Adrenal gland (tissue), 12 donors: ENCODE data around the gene AMBRA1. TPM values are rescaled to one million over a fixed set of nuclear protein-coding genes. Genes with fewer than 3 reads are reported as not detected.

ENCODE experiments used
- DNase-seq, 7 donors: peaks; one replicate each; pipeline ENCODE4 v3.0.0-alpha.2; 2019 to 2020
- H3K27ac ChIP-seq, 5 donors: fragments of 200-600 bp; sonication (generic) in 4 of 5; 1 replicate in 3 of 5; 2 replicates in 2 of 5; pipeline versions ENCODE4 v1.5.1 to v1.8.0; 2016 to 2020; ENCODE audit warnings: mild to moderate bottlenecking in 1 of 5
- H3K27me3 ChIP-seq: fragments of 200-600 bp; 2 replicates; pipeline ENCODE4 v1.8.0; 2021
- H3K36me3 ChIP-seq, 2 donors: fragments of 200-600 bp; replicated peaks in 1 of 2; 1 replicate in 1 of 2; 2 replicates in 1 of 2; pipeline versions ENCODE4 v1.5.1 to v1.8.0; 2018 to 2022
- H3K4me1 ChIP-seq, 2 donors: fragments of 200-600 bp; replicated peaks in 1 of 2; 1 replicate in 1 of 2; 2 replicates in 1 of 2; pipeline versions ENCODE4 v1.5.1 to v1.8.0; 2018 to 2021
- H3K4me3 ChIP-seq, 4 donors: fragments of 200-600 bp; sonication (generic) in 3 of 4; one replicate each; pipeline ENCODE4 v1.5.1; 2016 to 2018
- H3K9me3 ChIP-seq, 3 donors: fragments of 200-600 bp; sonication (generic) in 1 of 3; replicated peaks in 1 of 3; 1 replicate in 2 of 3; 2 replicates in 1 of 3; pipeline versions ENCODE4 v1.5.1 to v1.8.0; 2016 to 2021
- POLR2A ChIP-seq, 2 donors: fragments of 450-650 bp; IDR thresholded peaks; one replicate each; pipeline ENCODE4 v1.6.1; 2017; ENCODE audit warnings: antibody characterized with exemption in 2 of 2, mild to moderate bottlenecking in 2 of 2, moderate library complexity in 1 of 2
- WGBS, 4 donors: extraction: QIAGEN DNeasy Blood & Tissue Kit in 2 of 4; methylation state at CpG; one replicate each; pipeline versions ENCODE4 v1.1.5 to v1.1.7; 2013 to 2017; 5-methylcytosine and 5-hydroxymethylcytosine counted together
- intact Hi-C, 2 donors: fragments of 100-400 bp; cut with DNase I; formaldehyde crosslinking; loops; one replicate each; pipeline versions ENCODE4 v1.14.1 to v1.15.0; 2022 to 2023
- polyA plus RNA-seq, 3 donors: library from polyadenylated mRNA; stranded (reverse); fragments of 200-250 nt in 2 of 3; fragments of 350-450 nt in 1 of 3; fragmentation: Illumina TruSeq in 1 of 3; extraction: RNeasy Lipid Tissue Mini Kit (QIAGEN cat#74804) in 1 of 3; gene quantifications; one replicate each; pipeline ENCODE4 v1.2.3, GENCODE V29; 2013 to 2014
- total RNA-seq, 9 donors: library from RNA; depleted of rRNA in 4 of 9; stranded (reverse); fragments of >200 nt in 4 of 9; fragments of 120-200 nt in 1 of 9; fragmentation: NEBNext Ultra II Directional in 1 of 9; extraction: Animal tissue kit (Norgen Biotek cat#: 25700) in 1 of 9; gene quantifications; one replicate each; pipeline versions ENCODE4 v1.1.0 to v1.2.4, GENCODE V29; 2013 to 2023
- TF ChIP-seq, protein P1 (sequence below), 6 experiments: fragments of 450-650 bp in 4 of 6; fragments of 200-600 bp in 2 of 6; sonication (generic) in 1 of 6; IDR thresholded peaks; 1 replicate in 5 of 6; 2 replicates in 1 of 6; pipeline versions ENCODE4 v1.5.1 to v1.8.0; 2016 to 2021; ENCODE audit warnings: antibody characterized with exemption in 6 of 6, mild to moderate bottlenecking in 2 of 6, moderate library complexity in 1 of 6
- donor health status: healthy with polysubstance abuse.
- donor health status: Bipolar disorder and iron deficiency.
- donor health status: DM: yes; HTN: yes; CAD: no.
- donor health status: DM: no; HTN: no; CAD: no.
- donor health status: DM: no; HTN: no; CAD: no.
- donor health status: DM: yes; HTN: yes; CAD: no.

AMBRA1 gene
- total and polyA plus RNA-seq, 12 donors = 16.2 to 73.3 (median 49.7) TPM

DNA sequence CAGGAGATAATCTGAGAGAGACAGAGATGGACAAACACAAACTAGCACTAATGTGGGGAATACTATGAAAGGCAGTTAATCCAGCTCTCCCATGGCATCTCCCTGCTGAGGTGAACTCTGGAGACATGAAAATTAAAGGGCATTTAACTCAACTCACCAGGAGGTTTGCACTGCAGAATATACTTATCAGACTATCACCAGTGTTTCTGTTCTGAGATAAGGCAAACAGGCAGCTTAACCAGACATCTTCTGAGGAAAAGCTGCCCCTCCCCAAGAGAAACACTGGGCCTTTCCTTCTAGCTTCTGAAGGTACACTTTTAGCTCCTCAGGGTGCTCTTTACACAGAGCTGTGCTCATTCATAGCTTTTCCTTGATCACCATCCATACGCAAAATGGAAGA is 85.5 kb downstream of the AMBRA1 start:
- no peaks in the 10 kb centered on the region for H3K9me3 ChIP-seq
- intact Hi-C loops = no loop called here
- H3K27ac ChIP-seq = no peak overlapping the region
- TF ChIP-seq POLR2A (IDR thresholded peaks at IDR 0.05) = no peak
- TF ChIP-seq, protein P1, sequence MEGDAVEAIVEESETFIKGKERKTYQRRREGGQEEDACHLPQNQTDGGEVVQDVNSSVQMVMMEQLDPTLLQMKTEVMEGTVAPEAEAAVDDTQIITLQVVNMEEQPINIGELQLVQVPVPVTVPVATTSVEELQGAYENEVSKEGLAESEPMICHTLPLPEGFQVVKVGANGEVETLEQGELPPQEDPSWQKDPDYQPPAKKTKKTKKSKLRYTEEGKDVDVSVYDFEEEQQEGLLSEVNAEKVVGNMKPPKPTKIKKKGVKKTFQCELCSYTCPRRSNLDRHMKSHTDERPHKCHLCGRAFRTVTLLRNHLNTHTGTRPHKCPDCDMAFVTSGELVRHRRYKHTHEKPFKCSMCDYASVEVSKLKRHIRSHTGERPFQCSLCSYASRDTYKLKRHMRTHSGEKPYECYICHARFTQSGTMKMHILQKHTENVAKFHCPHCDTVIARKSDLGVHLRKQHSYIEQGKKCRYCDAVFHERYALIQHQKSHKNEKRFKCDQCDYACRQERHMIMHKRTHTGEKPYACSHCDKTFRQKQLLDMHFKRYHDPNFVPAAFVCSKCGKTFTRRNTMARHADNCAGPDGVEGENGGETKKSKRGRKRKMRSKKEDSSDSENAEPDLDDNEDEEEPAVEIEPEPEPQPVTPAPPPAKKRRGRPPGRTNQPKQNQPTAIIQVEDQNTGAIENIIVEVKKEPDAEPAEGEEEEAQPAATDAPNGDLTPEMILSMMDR (IDR thresholded peaks at IDR 0.05) = no peak
- DNase-seq = no peak
- H3K36me3 ChIP-seq = peaks cover 0 to 19% of the 10 kb centered on the region in 2 donors
- peaks cover 0 to 6% of the 10 kb centered on the region in 2 donors for H3K4me1 ChIP-seq
- no peak overlapping the region for H3K4me3 ChIP-seq
- no peaks in the 10 kb centered on the region for H3K27me3 ChIP-seq
- WGBS, 4 donors = 94 to 100% (median 96%) methylated on average over 1 of the region's 1 CpG

DNA sequence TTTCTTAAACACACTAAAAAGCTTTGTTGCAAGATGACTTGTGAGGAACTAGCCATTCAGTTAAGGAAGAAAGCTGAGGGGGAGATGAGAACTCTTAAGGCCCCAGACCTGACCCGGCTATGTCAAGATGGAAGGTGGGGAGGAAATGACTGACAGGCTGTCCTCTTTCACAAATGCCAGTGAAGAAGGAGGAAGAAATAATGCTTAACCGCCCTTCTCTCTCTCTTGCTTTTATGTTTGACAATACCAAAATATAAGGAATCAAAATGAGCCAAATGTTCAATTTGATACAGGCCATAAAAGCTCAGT is 87.4 kb downstream of the AMBRA1 start:
- no peak for DNase-seq
- TF ChIP-seq, protein P1 (IDR thresholded peaks at IDR 0.05) = no peak
- TF ChIP-seq POLR2A (IDR thresholded peaks at IDR 0.05) = no peak
- Histone ChIP-seq H3K4me3 (no peak overlapping the region), H3K4me1 (peaks cover 0 to 2% of the 10 kb centered on the region in 2 donors), H3K27ac (no peak overlapping the region), H3K27me3 (no peaks in the 10 kb centered on the region), H3K9me3 (no peaks in the 10 kb centered on the region), H3K36me3 (peaks cover 0 to 19% of the 10 kb centered on the region in 2 donors)
- intact Hi-C loops = no loop called here
- 73 to 89% (median 84%) methylated on average over 2 of the region's 2 CpGs for WGBS, 4 donors

DNA sequence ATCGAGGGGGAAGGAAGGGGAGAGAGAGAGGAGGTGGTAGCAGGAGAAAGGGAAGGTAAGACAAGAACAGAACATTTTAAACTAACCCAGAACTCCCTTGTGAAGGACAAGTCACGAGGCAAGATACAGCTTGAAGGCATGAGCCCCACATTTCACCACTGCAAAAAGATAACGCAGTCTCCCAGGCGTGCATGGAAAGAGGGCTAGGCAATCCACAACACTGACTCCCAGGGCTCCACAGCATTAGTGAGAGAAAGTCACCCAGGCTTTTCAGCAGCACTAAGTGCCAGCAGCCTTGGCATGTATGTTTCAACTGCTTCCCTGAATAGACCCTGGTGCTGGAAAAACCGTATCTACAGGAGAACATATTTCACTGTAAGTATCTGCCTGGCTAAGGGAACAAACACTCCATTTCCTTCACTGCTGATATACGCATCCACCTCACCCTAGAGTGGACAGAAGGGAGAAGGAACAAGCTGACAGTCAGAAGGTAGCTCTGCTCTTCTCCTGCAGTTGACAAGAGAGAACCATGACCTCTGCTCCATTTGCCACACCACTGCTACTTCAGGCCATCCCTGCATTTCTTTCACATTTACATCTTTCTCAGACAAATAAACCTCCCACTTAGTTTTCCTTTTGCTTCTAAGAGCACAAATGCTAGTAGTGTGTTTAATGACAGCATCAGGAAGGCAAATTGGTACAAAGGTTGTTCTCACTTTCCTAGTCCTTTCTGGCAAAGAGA is 87.9 kb downstream of the AMBRA1 start:
- peaks cover 0 to 19% of the 10 kb centered on the region in 2 donors for H3K36me3 ChIP-seq
- H3K4me1 ChIP-seq = no peaks in the 10 kb centered on the region
- no peak overlapping the region for H3K27ac ChIP-seq
- no peak overlapping the region for H3K4me3 ChIP-seq
- WGBS, 4 donors = 60 to 83% (median 75%) methylated on average over 6 of the region's 6 CpGs
- no peak for DNase-seq
- no peaks in the 10 kb centered on the region for H3K9me3 ChIP-seq
- intact Hi-C loops = no loop called here
- no peaks in the 10 kb centered on the region for H3K27me3 ChIP-seq
- TF ChIP-seq, protein P1 (IDR thresholded peaks at IDR 0.05) = no peak
- TF ChIP-seq POLR2A (IDR thresholded peaks at IDR 0.05) = no peak

DNA sequence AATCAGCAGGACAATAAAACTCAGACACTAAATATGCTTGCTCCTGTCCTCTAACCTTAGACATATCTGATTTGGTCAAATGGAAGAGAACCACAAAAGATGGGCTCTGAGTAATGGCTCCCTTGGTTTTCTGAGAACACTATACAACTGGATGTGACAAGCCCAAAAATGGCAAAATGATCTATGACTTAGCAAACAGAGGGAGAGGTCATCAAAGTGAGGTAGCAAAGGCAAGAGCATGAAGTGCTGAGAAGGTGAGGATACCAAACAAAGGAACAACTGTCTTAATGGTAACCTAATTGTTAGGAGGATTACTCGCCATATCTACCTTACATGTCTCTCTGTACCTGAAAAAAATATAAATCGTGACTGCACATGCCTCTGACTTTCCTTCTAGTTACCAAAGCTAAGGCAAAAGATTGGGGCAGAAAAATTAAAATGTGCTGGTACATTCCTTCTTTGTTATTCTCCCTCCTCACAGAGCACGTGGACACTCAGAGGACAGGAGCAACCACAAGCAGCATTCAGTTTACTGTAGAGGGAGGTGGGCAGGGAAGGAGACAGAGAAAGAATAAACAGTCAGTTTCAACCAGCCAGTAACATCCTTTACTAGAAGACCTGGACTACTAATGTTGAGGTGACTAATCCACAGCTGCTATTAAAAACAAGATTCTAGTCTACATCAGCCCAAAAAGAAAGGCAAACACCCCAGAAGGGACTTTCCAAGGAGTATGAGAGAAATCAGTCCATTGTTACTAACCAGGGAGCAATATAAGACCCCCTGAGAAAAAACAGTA is 88.8 kb downstream of the AMBRA1 start:
- Histone ChIP-seq H3K4me3 (no peak overlapping the region), H3K36me3 (peaks cover 0 to 19% of the 10 kb centered on the region in 2 donors), H3K27ac (no peak overlapping the region), H3K9me3 (no peaks in the 10 kb centered on the region), H3K4me1 (peaks cover 0 to 2% of the 10 kb centered on the region in 2 donors), H3K27me3 (no peaks in the 10 kb centered on the region)
- intact Hi-C loops = no loop called here
- DNase-seq = no peak
- TF ChIP-seq, protein P1 (IDR thresholded peaks at IDR 0.05) = no peak
- no peak for TF ChIP-seq POLR2A (IDR thresholded peaks at IDR 0.05)
- 88 to 95% (median 89%) methylated on average over 3 of the region's 3 CpGs for WGBS, 4 donors
